Osteocyte (in vitro differentiated cells): ENCODE measurements around the gene GRK2. TPM values are rescaled to one million over a fixed set of nuclear protein-coding genes. Genes with fewer than 3 reads are reported as not detected.

ENCODE experiments used
- DNase-seq: peaks from one replicate; pipeline ENCODE4 v3.0.0; 2021; ENCODE audit warnings: mixed read lengths; ENCODE audit not compliant: unreplicated experiment; ENCODE audit errors: extremely low spot score
- H3K27ac Mint-ChIP-seq: one replicate; pipeline ENCODE4 v1.8.0; 2021; ENCODE audit warnings: mild to moderate bottlenecking, mixed read lengths; ENCODE audit not compliant: unreplicated experiment
- H3K27me3 Mint-ChIP-seq: one replicate; pipeline ENCODE4 v1.8.0; 2021; ENCODE audit warnings: mixed read lengths; ENCODE audit not compliant: unreplicated experiment
- H3K36me3 Mint-ChIP-seq: one replicate; pipeline ENCODE4 v1.8.0; 2021; ENCODE audit warnings: mixed read lengths; ENCODE audit not compliant: unreplicated experiment
- H3K4me1 Mint-ChIP-seq: one replicate; pipeline ENCODE4 v1.8.0; 2021; ENCODE audit warnings: mixed read lengths; ENCODE audit not compliant: unreplicated experiment
- H3K4me3 Mint-ChIP-seq: one replicate; pipeline ENCODE4 v1.8.0; 2021; ENCODE audit warnings: mild to moderate bottlenecking, moderate library complexity, mixed read lengths; ENCODE audit not compliant: unreplicated experiment
- H3K9me3 Mint-ChIP-seq: one replicate; pipeline ENCODE4 v1.8.0; 2021; ENCODE audit warnings: mixed read lengths; ENCODE audit not compliant: unreplicated experiment
- CTCF ChIP-seq: fragments of 200-600 bp; sonication (generic); IDR thresholded peaks from 2 replicates; pipeline ENCODE4 v1.5.0; 2021; ENCODE audit warnings: antibody characterized with exemption, mild to moderate bottlenecking, moderate library complexity
- total RNA-seq: library from RNA; stranded (reverse); gene quantifications from 2 replicates; pipeline ENCODE4 v1.2.1, GENCODE V29; 2021

Gene GRK2
- total RNA-seq, 1 donor from 2014 or later = 45.0 TPM

GRCh38 chr11:67288452-67289225, 22.4 kb downstream of the GRK2 start:
- peak; percentile 58 for TF ChIP-seq CTCF
- H3K27me3 Mint-ChIP-seq = no peaks in the 10 kb centered on the region
- peaks cover 36% of the 10 kb centered on the region for H3K4me1 Mint-ChIP-seq
- H3K4me3 Mint-ChIP-seq = peak overlapping the region; percentile 76
- peak overlapping the region; percentile 93 for H3K27ac Mint-ChIP-seq
- no peaks in the 10 kb centered on the region for H3K9me3 Mint-ChIP-seq
- DNase-seq = peak; percentile 96
- H3K36me3 Mint-ChIP-seq = peaks cover 5% of the 10 kb centered on the region

- H3K27ac Mint-ChIP-seq = peak within 1 kb of the TSS; percentile 93
- peaks cover 36% of the 10 kb centered on the region for H3K4me1 Mint-ChIP-seq
- DNase-seq = no peak
- H3K36me3 Mint-ChIP-seq = peaks cover 9% of the 10 kb centered on the region
- H3K27me3 Mint-ChIP-seq = no peaks in the 10 kb centered on the region
- no peak for TF ChIP-seq CTCF
- no peaks in the 10 kb centered on the region for H3K9me3 Mint-ChIP-seq
- peak within 1 kb of the TSS; percentile 92 for H3K4me3 Mint-ChIP-seq
These were observed 23.0 kb downstream of the GRK2 start, which contains the start of gene ANKRD13D for GRCh38 chr11:67289226-67289650. ANKRD13D (plus strand) TSS chr11:67289303; CDS start chr11:67289461, 158 bp downstream.

DNA sequence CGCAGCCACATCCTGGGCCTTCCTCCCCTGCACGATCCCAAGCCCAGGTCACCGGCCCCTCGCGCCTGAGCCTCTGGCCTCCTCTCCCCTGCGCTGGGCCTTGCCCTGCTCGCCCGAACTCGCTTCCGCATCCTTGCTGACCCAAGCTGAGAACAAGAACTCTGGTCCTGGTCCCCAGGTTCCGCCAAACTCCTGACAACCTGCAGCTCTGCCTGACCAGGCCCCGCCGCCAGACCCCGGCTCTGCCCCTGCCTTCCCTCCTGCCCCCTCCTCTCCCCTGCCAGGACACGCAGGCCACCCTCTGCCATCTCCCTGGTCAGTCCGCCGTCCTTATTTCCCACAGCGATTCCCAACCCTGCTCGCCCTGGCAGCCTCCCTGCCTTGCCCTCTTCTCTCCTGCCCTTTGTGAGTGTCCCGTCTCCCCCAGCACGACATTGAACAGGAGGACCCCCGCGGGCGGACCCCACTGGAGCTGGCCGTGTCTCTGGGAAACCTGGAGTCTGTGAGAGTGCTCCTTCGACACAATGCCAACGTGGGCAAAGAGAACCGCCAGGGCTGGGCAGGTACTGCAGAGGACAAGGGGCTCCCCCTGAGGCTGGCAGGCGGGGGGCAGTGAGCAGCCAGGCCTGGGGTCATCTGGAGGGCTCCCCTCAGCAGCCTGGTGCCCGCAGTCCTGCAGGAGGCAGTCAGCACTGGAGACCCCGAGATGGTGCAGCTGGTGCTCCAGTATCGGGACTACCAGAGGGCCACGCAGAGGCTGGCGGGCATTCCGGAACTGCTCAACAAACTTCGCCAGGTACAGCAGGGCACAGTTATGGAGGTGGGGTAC, 23.6 kb downstream of the GRK2 start:
- Mint-ChIP-seq H3K36me3 (peaks cover 12% of the 10 kb centered on the region), H3K27ac (peak overlapping the region; percentile 75), H3K4me3 (peak overlapping the region; percentile 92), H3K27me3 (no peaks in the 10 kb centered on the region), H3K4me1 (peaks cover 36% of the 10 kb centered on the region), H3K9me3 (no peaks in the 10 kb centered on the region)
- no peak for DNase-seq
- no peak for TF ChIP-seq CTCF

DNA sequence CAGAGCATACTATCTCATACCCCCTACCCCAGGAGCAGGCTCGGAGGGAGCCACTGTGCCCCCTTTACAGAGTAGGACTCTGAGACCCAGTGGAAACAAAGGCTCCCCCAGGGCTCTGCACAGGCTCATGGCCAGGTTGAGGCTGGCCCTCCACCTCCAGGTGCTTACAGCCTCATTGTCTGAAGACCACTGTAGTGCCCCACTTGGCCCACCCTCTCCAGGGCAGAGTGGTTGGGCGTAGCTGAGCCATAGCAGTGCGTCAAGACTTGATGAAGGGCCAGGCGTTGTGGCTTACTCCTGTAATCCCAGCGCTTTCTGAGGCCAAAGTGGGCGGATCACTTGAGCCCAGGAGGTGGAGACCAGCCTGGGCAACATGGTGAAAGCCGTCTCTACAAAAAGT, 24.5 kb downstream of the GRK2 start:
- Mint-ChIP-seq H3K4me3 (no peak overlapping the region), H3K27me3 (no peaks in the 10 kb centered on the region), H3K36me3 (peaks cover 17% of the 10 kb centered on the region), H3K9me3 (no peaks in the 10 kb centered on the region), H3K27ac (no peak overlapping the region), H3K4me1 (peaks cover 36% of the 10 kb centered on the region)
- DNase-seq = no peak
- no peak for TF ChIP-seq CTCF
